Ramos (cell line): Measurements from ENCODE around the gene ADK.

Experiments
- in situ Hi-C: fragments of 300-500 bp; cut with MboI; formaldehyde crosslinking; loops from one replicate; pipeline ENCODE4 v1.14.3; 2022; ENCODE audit warnings: low sequenced_read_pairs; ENCODE audit not compliant: unreplicated experiment

Gene ADK

DNA sequence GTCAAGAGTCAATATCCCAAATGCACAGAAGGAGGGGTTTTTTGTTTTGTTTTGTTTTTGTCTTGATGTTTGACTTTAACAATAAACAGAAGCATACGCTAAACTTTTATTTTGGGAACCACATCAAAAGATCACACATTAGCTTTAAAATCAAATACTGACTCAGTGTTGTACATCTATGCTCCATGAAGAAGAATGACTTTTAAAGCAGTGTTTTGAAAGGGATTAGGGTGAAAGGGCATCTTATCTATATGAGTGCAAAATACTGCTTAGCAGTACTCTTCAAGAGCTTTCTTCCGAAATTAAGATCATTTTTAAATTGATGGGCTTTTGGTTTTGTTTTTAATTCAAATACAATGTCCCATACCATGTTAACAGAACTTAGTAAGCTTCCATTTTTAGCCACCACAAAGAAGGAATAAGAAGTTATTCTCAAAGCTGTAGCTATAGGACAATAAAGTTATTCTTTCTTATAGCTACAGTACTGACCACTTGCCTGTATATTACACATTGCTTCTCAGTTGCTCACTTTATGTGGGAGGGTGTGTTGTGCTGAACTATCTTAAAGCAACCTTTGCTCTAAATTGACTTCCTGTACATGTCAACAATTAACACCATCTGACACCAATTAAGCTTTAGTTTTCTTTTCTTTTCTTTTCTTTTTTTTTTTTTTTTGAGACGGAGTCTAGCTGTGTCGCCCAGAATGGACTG is 531.1 kb downstream of the ADK start:
- in situ Hi-C loops: no loop called here

DNA sequence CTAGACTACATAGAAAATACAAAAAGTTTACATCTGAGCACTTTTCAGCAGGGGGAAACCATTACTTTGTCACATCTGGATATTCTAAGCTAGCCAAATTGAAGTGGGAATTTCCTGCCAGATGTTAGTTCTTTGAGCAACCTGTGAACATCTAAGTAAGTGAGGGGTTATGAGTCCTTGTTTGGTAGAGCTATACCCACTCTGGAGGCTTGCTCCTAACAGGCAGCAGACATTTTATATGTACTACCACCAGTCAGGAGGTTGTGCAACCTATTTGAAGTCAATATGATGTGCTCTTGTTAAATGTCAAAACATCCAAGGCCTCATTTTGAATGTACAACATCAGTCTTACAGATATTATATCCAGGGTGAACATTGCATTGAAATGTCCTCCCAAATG is 532.0 kb downstream of the ADK start:
- in situ Hi-C loops: no loop called here

DNA sequence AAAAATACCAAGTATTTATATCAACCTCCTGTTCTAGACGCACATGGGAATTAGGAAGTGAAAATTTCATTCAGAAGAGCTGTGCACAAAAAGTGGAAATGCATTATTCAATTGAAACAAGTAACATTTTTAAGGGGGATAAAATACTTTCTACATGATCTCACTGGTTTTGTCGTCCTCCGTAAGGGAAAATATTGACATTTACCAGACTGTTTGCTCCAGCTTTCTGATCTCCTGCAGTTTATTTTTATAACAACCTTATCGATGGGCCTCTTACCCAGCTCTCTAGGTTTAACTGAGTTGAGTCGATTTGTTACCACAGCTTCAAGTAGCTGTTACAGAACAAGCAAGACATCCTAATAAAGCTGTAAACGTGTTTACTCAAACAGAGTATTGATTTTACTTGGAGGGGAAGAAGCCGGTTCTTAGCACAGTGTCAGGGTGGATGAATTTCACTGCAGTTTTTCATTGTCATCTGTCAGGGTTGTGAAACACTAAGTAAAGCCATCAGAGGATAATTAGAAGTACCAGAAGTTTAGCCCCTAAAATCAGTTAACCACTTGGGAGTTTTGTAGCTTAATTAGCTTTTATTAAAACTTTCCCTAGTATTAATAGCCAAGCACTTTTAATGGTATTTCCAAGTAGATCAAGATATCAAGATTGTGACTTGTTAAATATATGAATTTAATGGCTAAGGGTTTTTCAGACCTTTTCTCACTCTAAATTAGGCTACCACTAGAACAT is 532.8 kb downstream of the ADK start:
- in situ Hi-C loops: no loop called here

DNA sequence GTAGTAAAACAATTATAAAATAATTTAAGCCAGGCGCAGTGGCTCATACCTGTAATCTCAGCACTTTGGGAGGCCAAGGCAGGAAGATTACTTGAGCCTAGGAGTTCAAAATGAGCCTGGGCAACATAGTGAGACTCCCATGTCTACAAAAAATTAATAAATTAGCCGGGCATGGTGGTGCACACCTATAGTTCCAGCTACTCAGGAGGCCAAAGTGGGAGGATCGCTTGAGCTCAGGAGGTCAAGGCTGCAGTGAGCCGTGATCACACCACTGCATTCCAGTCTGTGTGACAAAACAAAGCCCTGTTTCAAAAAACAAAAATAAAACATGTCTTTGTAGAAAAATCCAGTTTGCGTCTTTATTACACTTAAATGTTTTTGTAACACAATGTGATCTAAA is 533.4 kb downstream of the ADK start:
- in situ Hi-C loops: no loop called here

DNA sequence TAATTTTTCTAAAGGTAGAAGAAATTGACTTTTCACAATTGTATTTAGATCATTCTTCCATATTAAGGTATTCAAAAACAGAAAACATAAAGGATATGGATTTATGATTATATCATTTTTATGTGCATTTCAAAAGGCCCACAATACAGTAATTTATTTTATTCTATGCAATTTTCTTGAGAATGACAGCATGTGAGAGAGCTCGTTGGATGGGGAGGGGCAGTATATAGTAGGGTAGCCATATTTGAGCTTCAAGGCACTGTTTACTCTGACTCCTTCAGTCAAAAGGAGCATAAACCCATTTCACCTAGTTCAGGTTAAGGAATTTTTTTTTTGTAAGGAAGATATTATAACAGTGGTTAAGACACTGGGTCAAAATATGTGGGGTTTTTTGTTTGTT is 534.5 kb downstream of the ADK start:
- in situ Hi-C loops: no loop called here

DNA sequence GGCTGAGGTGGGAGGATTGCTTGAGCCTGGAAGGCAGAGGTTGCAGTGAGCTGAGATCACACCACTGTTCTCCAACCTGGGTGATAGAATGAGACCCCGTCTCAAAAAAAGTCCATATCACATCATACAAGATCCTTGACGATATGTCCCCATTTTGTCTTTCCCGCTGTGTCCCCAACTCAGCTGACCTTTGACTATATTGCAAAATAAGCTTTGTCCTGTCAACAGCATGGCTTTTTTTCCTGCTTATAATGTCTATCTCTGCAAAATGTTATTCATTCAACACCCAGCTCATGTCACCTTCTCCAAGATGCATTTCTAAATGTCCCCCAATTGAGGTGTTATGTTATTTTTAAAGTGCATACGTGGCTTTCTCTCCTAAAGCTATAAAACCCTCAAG is 539.4 kb downstream of the ADK start:
- in situ Hi-C loops: no loop called here

DNA sequence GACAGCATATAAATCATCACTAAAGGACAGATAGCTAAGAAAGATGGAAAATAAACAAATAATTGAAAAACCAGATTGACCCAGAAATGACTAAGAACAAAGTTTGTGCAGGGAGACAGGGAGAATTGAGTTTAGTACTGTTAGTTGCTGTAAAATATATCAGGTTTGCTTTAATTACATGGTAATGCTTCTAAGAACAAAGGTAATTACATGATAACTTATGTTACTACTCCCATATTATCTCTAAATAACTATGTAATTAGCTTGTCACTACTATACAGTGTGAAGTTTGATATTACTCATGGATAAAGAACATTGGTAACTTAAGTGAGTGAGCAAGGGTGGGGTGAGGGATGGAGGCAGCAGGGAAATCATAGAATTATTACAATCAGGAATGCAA is 540.1 kb downstream of the ADK start:
- in situ Hi-C loops: no loop called here

DNA sequence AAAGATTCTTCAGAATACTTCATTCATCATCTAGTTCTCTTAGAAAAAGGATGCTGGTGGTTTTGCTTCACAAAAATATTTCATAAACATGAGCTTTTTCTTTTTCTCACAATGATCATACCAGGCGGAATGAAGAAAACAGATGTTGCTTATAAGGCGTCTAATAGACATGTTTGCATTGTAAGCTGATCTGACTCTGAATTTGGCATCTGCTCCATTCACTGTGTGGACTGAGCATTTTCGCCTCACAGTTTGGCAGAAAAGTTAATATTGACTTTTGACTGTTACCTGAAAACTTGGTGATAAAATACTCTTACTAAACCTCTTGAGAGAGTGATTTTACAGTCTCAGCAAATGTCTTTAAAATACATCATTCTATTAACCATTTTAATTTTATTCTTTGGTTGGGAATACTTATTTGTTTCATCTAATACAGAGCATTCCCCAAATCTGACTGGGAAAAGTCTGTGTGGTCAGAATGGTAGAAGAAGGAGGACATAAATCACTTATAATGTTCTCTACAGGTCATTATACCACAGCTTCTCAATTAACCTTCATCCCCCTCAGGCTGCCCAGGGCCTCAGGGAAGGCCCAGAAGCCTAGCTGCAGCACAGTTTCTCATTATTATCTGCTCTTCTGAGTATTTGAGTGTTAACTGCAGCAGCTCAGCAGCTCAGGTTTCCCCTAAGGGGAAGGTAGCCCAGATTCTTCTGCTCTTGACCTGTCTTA is 553.8 kb downstream of the ADK start:
- in situ Hi-C loops: no loop called here

DNA sequence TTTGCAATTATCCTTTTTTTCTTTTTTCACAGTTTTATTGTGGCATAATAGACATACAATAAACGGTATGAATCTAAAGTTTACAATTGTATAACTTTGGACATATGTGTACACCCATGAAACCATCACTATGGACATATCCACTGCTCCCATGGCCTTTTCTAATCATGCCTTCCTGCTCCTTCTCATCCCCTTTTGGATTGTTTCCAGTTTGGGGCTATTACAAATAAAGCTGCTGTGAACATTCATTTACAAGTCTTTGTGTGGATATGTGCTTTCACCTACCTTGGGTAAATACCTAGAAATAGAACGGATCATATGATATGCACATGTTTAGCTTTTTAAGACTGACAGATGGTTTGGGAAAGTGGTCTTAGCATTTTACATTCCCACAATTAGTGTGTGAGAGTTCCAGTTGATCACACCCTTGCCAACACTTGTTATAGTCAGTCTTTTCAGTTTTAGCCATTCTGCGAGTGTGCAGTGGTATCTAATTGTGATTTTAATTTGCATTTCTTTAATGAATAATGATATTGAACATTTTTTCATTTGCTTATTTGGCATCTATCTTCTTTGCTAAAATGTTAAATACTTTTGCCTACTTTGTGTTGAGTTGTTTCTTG is 554.4 kb downstream of the ADK start:
- in situ Hi-C loops: no loop called here

DNA sequence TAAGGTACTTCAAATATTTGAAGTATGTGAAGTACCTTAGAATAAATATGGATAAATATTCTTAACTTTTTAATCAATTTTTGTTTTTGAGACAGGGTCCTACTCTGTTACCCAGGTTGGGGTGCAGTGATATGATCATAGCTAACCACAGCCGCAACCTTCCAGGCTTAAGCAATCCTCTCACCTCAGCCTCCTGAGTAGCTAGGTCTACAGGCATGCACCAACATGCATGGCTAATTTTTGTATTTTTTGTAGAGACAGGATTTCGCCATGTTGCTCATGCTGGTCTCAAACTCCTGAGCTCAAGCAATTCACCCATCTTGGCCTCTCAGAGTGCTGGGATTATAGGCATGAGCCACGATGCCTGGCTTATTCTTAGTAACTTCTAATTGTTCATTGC is 555.9 kb downstream of the ADK start:
- in situ Hi-C loops: no loop called here

DNA sequence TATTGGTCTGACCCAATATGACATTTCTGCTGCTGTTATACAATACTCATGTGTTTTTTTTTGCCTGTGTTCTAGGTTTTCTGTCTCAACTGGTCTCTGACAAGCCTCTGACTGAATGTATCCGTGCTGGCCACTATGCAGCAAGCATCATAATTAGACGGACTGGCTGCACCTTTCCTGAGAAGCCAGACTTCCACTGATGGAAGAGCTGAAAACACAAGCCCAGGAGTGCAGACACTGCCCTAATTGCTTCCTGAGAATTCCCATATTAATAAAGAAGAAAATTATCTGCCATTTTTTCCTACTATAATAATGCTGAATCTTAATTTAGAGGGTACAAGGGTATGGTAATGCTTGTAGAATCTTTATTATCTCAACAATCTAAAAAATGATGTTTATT is 557.2 kb downstream of the ADK start:
- in situ Hi-C loops: no loop called here

DNA sequence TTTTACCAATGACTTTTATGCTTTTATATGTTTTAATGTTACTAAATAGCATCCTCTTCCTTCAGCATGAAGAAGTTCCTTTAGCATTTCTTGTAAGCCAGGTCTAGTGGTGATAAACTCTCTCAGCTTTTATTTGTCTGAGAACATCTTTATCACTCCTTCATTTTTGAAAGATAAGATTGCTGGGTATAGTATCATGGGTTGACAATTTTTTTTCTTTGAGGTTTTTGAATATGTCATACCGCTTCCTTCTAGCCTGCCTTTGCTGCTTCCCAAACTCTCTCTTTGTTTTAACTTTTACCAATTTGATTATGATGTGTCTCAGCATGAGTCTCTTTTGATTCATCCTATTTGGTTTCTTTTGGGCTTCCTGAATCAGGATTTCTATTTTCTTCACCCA is 567.2 kb downstream of the ADK start:
- in situ Hi-C loops: no loop called here

DNA sequence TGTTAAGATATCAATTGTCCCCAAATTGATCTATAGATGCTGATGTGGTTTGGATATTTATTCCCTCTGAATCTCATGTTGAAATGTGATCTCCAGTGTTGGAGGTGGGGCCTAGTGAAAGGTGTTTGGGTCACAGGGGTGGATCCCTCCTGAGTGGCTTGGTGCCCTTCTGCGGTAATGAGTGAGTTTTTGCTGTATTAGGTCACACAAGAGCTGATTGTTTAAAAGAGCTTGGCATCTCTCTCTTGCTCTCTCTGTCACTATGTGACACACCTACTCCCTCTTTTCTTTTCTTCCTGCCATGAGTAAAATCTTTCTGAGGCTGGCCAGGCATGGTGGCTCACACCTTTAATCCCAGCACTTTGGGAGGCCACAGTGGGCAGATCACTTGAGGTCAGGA is 577.2 kb downstream of the ADK start:
- in situ Hi-C loops: no loop called here

DNA sequence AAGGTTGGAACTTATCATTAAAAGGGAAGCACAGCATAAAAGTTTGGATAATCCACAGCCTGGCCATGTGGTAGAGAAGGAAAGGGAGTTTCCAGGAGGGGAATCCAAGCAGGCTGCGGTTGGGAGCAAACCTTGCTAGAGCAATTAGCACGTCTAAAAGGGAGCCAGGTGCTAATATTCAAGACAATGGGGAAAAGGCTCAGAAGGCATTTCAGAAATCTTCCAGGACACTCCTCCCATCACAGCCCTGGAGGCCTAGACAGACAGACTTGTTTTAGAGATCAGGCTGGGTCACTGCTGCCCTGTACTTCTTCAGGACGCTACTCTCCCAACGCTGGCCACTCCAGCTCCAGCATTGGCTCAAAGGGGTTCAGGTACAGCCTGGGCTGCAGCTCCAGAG is 579.2 kb downstream of the ADK start:
- in situ Hi-C loops: no loop called here

DNA sequence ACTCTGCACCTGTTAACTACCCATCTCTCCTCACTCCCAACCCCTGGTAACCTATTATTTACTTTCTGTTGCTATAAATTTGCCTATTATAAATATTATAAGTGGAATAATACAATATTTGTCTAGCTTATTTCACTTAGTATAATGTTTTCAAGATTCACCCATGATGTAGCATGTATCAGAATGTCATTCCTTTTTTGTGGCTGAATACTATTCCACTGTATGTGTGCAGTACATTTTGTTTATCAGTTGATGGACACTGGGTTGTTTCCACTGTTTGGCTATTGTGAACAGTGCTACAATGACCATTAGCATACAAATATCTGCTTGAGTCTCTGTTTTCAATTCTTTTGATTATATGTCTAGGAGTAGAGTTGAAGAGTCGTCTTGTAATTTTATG is 582.6 kb downstream of the ADK start:
- in situ Hi-C loops: no loop called here

DNA sequence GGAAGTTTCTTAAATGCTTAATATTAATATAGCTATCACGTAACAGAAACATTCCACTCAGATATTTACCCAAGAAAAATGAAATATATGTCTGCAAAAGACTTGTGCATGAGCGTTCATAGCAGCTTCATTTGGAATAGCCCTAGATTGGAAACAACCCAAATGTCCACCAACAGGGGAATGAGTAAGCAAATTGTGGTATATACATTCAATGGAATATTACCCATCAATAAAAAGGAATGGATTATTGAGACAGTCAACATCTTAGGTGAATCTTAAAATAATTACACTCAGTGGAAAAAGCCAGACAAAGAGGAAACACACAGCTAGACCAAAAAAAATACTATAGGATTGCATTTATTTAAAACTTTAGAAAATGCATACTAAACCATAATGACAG is 585.0 kb downstream of the ADK start:
- in situ Hi-C loops: no loop called here

DNA sequence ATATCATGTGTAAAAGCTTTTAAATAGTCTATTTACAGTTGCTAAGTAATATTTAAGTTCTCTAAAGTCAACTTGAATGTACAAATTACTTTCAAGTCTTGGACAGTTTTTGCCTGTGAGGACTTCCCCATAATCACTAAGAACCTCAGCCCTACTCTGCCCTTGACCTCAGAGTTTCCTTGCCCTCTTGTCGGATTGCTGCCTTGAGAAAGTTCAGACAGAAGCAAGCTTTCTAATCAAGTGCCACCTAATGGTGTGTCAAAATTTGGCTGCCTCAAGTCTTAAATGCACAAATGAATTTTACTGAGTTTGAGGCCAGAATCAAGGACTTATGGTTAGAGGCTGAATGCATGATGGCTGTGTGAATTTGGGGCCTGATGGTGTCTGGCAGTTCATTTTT is 587.0 kb downstream of the ADK start:
- in situ Hi-C loops: no loop called here

DNA sequence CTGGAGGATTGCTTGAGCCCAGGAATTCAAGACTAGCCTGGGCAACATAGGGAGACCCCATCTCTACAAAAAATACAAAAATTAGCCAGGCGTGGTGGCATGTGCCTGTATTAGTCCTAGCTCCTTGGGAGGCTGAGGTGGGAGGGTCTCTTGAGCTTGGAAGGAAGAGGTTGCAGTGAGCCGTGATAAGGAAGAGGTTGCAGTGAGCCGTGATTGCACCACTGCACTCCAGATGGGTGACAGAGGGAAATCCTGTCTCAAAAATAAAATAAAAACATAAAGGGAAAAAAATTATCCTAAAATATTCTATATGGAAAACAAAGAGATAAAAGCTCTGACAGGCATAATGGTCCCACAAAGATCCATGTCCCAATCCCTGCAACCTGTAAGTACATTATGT is 587.5 kb downstream of the ADK start:
- in situ Hi-C loops: no loop called here

DNA sequence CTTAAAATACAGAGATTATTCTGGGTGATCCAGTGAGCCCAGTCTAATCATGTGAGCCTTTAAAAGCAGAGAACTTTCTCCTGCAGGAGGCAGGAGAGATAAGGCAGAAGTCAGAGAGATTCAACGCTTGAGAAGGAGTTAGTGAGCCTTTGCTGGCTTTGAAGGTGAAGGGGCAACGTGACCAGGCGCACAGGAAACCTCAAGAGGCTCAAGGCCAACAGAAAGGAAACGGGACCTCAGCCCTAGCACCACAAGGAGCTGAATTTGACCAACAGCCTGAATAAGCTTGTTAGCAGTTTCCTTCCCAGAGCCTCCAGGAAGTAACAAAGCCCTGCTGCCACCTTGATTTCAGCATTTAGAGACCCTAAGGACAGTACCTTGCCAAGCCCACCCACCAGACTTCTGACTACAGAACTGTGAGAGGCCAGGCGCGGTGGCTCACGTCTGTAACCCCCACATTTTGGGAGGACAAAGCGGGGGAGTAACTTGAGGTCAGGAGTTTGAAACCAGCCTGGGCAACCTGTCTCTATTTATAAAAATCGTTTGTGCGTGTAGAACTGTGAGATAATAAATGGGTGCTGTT is 588.1 kb downstream of the ADK start:
- in situ Hi-C loops: no loop called here

DNA sequence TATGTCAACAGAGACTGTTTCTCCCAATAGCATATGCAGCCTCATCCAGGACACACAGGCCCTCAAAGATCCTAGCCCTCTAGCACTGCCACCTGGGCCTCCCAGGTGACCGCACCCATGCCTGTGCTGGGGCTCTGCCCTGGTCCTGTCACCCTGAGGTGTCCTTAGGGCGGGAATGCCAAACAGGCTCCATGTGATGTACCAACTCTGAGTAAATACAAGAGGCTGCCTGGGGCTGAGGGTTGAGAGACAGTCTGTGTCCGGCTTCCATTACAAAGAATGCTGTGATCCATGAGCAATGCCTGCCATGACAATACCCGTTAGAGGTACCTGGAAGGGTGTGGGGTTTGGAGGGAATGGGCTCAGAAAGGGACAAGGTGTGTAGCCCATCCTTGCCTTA is 592.4 kb downstream of the ADK start:
- in situ Hi-C loops: no loop called here

DNA sequence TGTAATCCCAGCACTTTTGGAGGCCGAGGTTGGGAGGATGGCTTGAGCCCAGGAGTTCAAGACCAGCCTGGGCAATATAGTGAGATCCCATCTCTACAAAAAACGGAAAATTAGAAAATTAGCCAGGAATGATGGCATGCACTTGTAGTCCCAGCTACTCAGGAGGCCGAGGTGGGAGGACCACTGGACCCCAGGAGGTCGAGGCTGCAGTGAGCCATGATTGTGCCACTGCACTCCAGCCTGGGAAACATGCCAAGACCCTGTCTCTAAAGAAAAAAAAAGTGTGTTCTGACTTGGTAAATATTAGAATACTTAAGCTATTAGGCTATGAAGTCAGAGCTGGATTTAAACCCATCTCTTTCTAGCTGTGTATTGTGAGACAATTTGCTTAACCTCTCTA is 594.4 kb downstream of the ADK start:
- in situ Hi-C loops: no loop called here
